BLaER1 treated with 17β-estradiol and CSF1 and Interleukin-3, amounts not matched to agents 10 nM and 100 nM (cell line): Measurements from ENCODE around the gene PNPT1.

Experiments
- H3K27ac ChIP-seq, 11 experiments: shearing (Covaris generic); formaldehyde crosslinking; 2 replicates each; pipeline ENCODE4 v1.8.1; 2022
- H3K27me3 ChIP-seq, 11 experiments: shearing (Covaris generic); formaldehyde crosslinking; 2 replicates each; pipeline ENCODE4 v1.8.1; 2022
- H3K36me3 ChIP-seq, 11 experiments: shearing (Covaris generic); formaldehyde crosslinking; 2 replicates each; pipeline ENCODE4 v1.8.1; 2022
- H3K4me1 ChIP-seq, 10 experiments: shearing (Covaris generic); formaldehyde crosslinking; 2 replicates each; pipeline ENCODE4 v1.8.1; 2022
- H3K4me2 ChIP-seq, 11 experiments: shearing (Covaris generic); formaldehyde crosslinking; 2 replicates each; pipeline ENCODE4 v1.8.1; 2022
- H3K4me3 ChIP-seq, 10 experiments: shearing (Covaris generic); formaldehyde crosslinking; 2 replicates each; pipeline ENCODE4 v1.8.1; 2022
- H3K9ac ChIP-seq, 11 experiments: shearing (Covaris generic); formaldehyde crosslinking; 2 replicates each; pipeline ENCODE4 v1.8.1; 2022
- H3K9me3 ChIP-seq, 11 experiments: shearing (Covaris generic); formaldehyde crosslinking; replicated peaks in 1 of 11; 2 replicates each; pipeline ENCODE4 v1.8.1; 2022
- H4K20me1 ChIP-seq, 11 experiments: shearing (Covaris generic); formaldehyde crosslinking; 2 replicates each; pipeline ENCODE4 v1.8.1; 2022
- Cebpa-rat ChIP-seq, 11 experiments: shearing (Covaris generic); IDR thresholded peaks; 2 replicates each; pipeline ENCODE4 v1.8.1; 2022

PNPT1 gene

DNA sequence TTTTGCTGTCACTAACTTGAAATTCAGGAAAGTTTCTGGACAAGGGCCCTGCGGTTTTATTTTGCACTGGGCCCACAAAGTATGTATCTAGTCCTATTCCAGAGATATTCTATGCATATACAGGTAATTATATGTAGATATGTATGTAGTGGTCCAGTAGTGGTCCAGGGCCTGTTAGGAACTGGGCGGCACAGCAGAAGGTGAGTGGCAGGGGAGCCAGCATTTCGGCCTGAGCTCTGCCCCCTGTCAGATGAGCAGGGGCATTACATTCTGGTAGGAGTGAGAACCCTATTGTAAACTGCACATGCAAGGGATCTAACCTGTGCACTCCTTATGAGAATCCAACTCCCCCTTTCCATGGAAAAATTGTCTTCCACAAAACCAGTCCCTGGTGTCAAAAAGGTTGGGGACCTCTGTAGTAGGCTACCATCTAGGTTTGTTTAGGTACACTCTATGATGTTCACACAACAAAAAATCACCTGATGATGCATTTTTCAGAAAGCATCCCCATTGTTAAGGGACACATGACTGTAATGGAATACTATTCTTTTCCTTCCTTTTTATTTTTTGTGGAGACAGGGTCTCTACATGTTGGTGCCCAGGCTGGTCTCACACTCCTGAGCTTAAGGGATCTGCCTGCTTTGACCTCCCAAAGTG, 73.4 kb downstream of the PNPT1 start:
- TF ChIP-seq Cebpa-rat (IDR thresholded peaks at IDR 0.05): no peak
- Histone ChIP-seq H3K4me1 (peaks cover 37 to 57% (median 41%) of the 10 kb centered on the region in 10 experiments), H3K9me3 (no peaks in the 10 kb centered on the region), H4K20me1 (peaks cover 42 to 79% (median 68%) of the 10 kb centered on the region in 11 experiments), H3K27me3 (no peaks in the 10 kb centered on the region), H3K36me3 (peaks cover 11 to 46% (median 19%) of the 10 kb centered on the region in 11 experiments), H3K9ac (peak overlapping the region in 4 of 11 experiments; percentile 99 to 100 (median 100); a peak in 1 of 22 replicates), H3K4me3 (peak overlapping the region in 2 of 10 experiments; percentile 96 to 98; a peak in 3 of 20 replicates), H3K4me2 (peak overlapping the region; percentile 91 to 100 (median 96)), H3K27ac (no peak overlapping the region)

DNA sequence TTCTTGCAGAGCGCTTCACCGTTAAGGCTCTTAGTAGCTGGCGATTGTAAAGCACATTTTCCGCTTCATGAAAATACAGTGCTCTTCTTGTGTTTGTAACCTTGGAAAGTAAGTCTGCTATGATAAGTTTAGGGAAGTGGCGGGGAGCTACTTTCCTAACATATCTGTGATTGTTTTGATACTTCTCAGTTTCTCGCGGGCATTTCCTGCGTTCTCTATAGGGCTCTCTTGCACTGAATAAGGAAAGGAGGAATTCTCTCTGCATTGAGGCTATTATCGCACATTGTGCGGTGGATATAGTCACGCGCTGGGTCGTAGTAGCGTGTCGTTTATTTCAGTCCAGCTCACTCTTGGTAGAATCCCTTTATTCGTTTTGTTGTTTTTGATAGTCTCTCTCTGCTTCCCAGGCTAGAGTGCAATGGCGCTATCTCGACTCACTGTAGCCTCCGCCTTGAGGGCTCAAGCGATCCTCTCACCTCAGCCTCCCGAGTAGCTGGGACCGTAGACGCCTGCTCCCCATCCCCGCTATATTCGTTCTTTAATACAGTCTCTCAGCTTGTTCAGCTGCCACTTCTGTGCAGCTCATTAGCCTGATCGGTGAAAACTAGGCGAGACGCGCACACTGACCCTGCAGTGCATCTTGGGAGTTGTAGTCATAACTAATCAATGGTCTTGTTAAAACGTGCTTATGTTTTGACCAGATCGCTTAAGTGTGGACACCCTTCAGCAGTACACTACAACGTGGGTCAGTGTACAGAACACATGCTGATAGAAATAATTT, 75.2 kb downstream of the PNPT1 start:
- Histone ChIP-seq H4K20me1 (peaks cover 37 to 82% (median 73%) of the 10 kb centered on the region in 11 experiments), H3K4me3 (peak overlapping the region; percentile 77 to 99 (median 94)), H3K4me1 (peaks cover 38 to 58% (median 45%) of the 10 kb centered on the region in 10 experiments), H3K27ac (peak overlapping the region; percentile 85 to 100 (median 99)), H3K27me3 (no peaks in the 10 kb centered on the region), H3K36me3 (peaks cover 25 to 54% (median 33%) of the 10 kb centered on the region in 11 experiments), H3K4me2 (peak overlapping the region; percentile 91 to 100 (median 96)), H3K9ac (peak overlapping the region; percentile 99 to 100 (median 100)), H3K9me3 (no peaks in the 10 kb centered on the region)
- no peak for TF ChIP-seq Cebpa-rat (IDR thresholded peaks at IDR 0.05)

DNA sequence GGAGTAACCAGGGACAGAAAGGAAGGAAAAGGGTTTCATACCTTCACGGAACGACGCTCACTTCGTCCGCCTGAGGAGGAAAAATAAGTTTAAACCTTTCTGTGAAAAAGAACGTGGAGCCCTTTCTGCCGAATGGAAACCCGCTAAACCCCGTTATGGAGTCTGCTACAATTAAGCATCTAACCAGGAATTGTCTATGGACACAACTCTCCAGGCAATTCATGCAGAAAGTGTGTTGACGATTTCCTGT, 75.7 kb downstream of the PNPT1 start:
- no peak for TF ChIP-seq Cebpa-rat (IDR thresholded peaks at IDR 0.05)
- Histone ChIP-seq H3K27ac (peak overlapping the region; percentile 85 to 100 (median 99)), H3K4me1 (peaks cover 38 to 55% (median 45%) of the 10 kb centered on the region in 10 experiments)

DNA sequence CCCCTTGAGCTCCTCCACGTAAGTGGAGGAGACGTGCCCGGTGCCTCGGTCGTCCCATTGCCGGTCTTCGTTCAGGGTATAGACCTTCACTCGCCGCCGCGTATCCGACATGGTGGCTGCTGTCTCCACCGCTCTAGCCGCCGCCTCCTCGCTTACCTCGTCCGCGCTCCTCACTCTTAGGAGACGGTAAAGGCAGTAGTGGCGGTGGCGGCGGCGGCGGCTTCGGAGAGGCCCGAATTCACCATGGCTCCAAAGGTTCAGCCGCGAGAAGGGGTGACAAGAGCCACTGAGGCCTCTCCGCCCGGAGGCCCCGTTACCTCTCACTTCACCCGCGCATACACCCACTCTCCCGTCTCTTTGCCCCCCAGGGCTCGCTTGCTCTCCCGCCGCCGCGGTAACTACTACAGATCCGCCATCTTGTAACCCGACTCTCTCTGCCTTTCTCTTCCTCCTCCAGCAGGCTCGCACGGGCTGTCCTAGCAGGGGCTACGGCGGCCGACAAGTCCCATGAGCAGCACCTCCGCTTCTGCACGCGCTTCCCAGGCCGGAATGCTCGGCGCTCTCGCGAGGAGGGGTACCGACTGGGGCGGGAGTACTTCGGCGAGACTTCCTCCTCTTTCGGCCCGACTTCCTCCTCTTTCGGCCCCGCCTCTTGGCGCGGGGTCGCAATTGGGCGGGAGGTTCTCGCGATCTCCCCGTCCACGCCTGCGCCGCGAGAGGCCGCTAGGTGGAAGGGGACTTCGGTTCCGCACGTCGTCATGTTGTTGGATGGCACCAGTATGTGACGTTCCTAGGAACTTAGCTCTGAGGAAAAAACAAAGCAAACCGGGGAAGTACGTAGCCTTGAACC, 76.2 kb downstream of the PNPT1 start, which contains the start of gene PPP4R3B:
Gene PPP4R3B (minus strand): TSS at position 448 of the 850 bp plus-strand sequence. CDS start 337 bp downstream, at position 111.
- no peak for TF ChIP-seq Cebpa-rat (IDR thresholded peaks at IDR 0.05)
- H3K9ac ChIP-seq: peak within 1 kb of the TSS; percentile 99 to 100 (median 100)
- H3K4me1 ChIP-seq: peaks cover 38 to 49% (median 44%) of the 10 kb centered on the region in 10 experiments
- peaks cover 33 to 57% (median 42%) of the 10 kb centered on the region in 11 experiments for H3K36me3 ChIP-seq
- peak within 1 kb of the TSS; percentile 99 to 100 (median 100) for H3K27ac ChIP-seq
- H3K27me3 ChIP-seq: no peaks in the 10 kb centered on the region
- no peaks in the 10 kb centered on the region for H3K9me3 ChIP-seq
- peak within 1 kb of the TSS; percentile 91 to 100 (median 96) for H3K4me2 ChIP-seq
- peaks cover 38 to 78% (median 70%) of the 10 kb centered on the region in 11 experiments for H4K20me1 ChIP-seq
- peak within 1 kb of the TSS; percentile 77 to 99 (median 94) for H3K4me3 ChIP-seq

More for the DNA sequence above, 75.7 kb downstream of the PNPT1 start:
- H3K27me3 ChIP-seq: no peaks in the 10 kb centered on the region
- H4K20me1 ChIP-seq: peaks cover 37 to 78% (median 73%) of the 10 kb centered on the region in 11 experiments
- H3K4me2 ChIP-seq: peak overlapping the region; percentile 91 to 100 (median 96)
- peaks cover 27 to 57% (median 37%) of the 10 kb centered on the region in 11 experiments for H3K36me3 ChIP-seq
- no peaks in the 10 kb centered on the region for H3K9me3 ChIP-seq
- peak overlapping the region; percentile 99 to 100 (median 100) for H3K9ac ChIP-seq
- peak overlapping the region; percentile 77 to 99 (median 94) for H3K4me3 ChIP-seq

DNA sequence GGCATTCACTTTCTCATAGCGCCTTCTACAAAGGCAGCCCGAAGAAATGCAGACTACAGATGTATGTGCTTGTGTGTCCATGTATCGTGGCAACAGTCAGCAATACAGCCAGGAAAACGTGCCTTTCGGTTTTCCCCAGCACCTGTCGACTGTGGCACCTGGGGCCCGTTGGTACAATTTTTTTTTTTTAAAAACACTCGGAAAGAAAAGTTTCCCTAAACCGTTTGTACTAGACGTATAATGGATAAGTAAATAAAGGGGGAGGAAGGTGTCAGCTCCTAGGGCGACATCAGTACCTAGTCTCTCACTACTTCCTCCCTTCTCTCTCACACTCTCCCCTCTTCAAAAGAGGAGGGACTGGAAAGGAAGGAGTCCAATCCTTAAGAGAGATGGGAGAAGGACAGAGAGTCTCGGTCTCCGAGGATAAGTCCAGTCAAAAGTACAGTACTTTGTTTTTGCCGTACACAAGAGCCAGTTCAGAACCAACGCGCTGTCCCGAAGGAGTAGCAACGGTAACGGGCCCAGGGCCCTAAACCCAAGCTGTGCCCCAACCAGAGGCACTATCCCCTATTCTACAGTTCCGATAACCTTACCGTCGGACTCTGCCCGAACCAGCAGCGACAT, 77.0 kb downstream of the PNPT1 start:
- H3K36me3 ChIP-seq: peaks cover 36 to 57% (median 46%) of the 10 kb centered on the region in 11 experiments
- TF ChIP-seq Cebpa-rat (IDR thresholded peaks at IDR 0.05): no peak
- peak overlapping the region; percentile 99 to 100 (median 100) for H3K9ac ChIP-seq
- H3K4me3 ChIP-seq: peak overlapping the region; percentile 77 to 99 (median 94)
- H3K4me1 ChIP-seq: peaks cover 34 to 42% (median 38%) of the 10 kb centered on the region in 10 experiments
- H3K9me3 ChIP-seq: no peaks in the 10 kb centered on the region
- H4K20me1 ChIP-seq: peaks cover 34 to 78% (median 69%) of the 10 kb centered on the region in 11 experiments
- H3K27me3 ChIP-seq: no peaks in the 10 kb centered on the region
- peak overlapping the region; percentile 99 to 100 (median 100) for H3K27ac ChIP-seq
- peak overlapping the region; percentile 72 to 84 (median 79) for H3K4me2 ChIP-seq

DNA sequence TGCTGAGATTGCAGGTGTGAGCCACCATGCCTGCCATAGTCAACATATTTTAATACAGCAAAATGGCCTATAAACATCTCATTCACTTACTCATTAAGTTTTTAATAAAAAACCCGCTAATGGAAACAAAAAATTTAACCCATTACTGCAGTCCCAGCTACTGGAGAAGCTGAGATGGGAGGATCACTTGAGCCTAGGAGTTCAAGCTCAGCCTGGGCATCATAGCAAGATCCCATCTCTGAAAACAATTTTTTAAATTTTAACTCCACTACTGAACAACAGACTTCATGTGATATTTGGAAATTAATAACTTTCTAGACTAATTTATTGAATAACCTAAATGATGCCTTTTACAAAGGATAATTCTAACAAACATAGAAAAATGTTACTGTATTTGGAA, 81.6 kb downstream of the PNPT1 start:
- TF ChIP-seq Cebpa-rat (IDR thresholded peaks at IDR 0.05): no peak
- no peak overlapping the region for H3K4me3 ChIP-seq
- peaks cover 0 to 2% (median 0%) of the 10 kb centered on the region in 11 experiments; a peak in 1 of 22 replicates for H3K9me3 ChIP-seq
- H4K20me1 ChIP-seq: peaks cover 51 to 96% (median 86%) of the 10 kb centered on the region in 11 experiments
- peaks cover 9 to 15% (median 11%) of the 10 kb centered on the region in 10 experiments; a peak in 19 of 20 replicates for H3K4me1 ChIP-seq
- no peak overlapping the region for H3K27ac ChIP-seq
- peaks cover 67 to 86% (median 83%) of the 10 kb centered on the region in 11 experiments for H3K36me3 ChIP-seq
- H3K4me2 ChIP-seq: no peak overlapping the region
- H3K27me3 ChIP-seq: no peaks in the 10 kb centered on the region
- H3K9ac ChIP-seq: no peak overlapping the region

DNA sequence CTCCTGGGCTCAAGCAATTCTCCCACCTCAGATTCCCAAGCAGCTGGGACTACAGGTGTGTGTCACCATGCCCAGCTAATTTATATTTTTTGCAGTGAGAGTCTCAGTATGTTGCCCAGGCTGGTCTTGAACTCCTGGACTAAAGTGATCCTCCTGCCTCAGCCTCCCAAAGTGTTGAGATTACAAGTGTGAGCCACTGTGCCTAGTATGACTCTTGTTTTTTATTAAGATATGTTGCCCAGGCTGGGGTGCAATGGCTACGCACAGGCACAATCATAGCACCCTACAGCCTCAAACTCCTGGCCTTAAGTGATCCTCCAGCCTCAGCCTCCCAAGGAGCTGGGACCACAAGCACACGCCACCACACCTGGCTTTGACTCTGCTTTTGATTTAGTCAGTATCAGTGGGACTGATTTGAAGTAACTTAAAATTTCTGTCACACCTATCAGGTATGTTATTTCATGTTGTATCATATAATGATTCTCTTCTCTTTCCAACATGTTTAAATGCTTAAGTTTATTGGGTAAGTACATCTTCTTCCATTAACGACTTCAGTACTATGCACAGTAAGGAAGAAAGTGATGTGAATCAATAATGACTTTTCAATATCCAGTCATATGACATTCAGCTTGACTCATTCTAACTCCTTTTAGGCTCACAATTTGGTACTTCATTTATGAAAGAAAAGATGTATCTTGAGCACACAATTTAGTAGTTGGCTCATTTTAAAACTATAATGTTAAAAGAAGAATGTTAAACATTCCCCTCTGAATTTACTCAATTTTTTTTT, 82.5 kb downstream of the PNPT1 start:
- peaks cover 0 to 3% (median 0%) of the 10 kb centered on the region in 11 experiments; a peak in 1 of 22 replicates for H3K9me3 ChIP-seq
- peaks cover 9 to 14% (median 11%) of the 10 kb centered on the region in 10 experiments; a peak in 19 of 20 replicates for H3K4me1 ChIP-seq
- H3K4me2 ChIP-seq: no peak overlapping the region
- no peak overlapping the region for H3K4me3 ChIP-seq
- H3K9ac ChIP-seq: no peak overlapping the region
- no peak overlapping the region for H3K27ac ChIP-seq
- H4K20me1 ChIP-seq: peaks cover 57 to 100% (median 89%) of the 10 kb centered on the region in 11 experiments
- H3K27me3 ChIP-seq: no peaks in the 10 kb centered on the region
- TF ChIP-seq Cebpa-rat (IDR thresholded peaks at IDR 0.05): no peak
- H3K36me3 ChIP-seq: peaks cover 76 to 94% (median 91%) of the 10 kb centered on the region in 11 experiments
